HPDE6-E6E7 (cell line): ENCODE results near the gene FAS.
A peak's percentile ranks its signal among the peaks of the same experiment; 100 is the strongest.
"Not testable (repeated sequence)": the region's sequence is repeated elsewhere in the genome, so short reads cannot be mapped to it uniquely, and the experiment has no call there.

Experiments
- DNase-seq: peaks from one replicate; pipeline ENCODE4 v3.0.0; 2011; ENCODE audit warnings: missing footprints; ENCODE audit errors: extremely low spot score

FAS gene

DNA sequence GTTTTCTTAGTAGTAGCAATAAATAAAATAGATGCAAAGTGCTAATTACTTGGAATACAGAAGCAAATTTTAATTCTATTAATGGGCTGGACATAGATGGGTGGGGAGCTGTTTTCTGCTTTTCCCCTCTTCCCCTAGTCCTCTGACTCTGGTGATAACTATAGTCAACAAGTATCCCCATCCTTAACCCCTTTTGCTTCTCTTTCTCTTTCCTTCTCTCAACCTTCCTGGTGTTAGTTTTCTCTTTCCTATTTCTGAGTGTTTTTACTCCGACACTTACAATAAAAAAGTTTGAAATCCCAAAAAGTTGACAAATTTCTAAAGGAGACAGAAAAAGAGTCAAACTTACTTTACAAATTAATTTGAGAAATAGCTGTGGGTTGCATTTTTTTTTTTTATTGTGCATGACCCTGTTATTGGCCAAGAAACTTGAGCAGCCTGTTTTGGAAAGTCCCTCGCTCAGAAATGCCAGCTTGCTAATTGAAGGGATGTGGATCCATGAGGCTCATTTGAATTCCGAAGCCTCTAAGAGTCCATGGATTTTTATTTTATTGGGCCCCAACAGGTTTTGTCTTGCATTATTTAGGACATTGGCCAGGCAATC is 2.4 kb downstream of the FAS start:
- DNase-seq: no peak

DNA sequence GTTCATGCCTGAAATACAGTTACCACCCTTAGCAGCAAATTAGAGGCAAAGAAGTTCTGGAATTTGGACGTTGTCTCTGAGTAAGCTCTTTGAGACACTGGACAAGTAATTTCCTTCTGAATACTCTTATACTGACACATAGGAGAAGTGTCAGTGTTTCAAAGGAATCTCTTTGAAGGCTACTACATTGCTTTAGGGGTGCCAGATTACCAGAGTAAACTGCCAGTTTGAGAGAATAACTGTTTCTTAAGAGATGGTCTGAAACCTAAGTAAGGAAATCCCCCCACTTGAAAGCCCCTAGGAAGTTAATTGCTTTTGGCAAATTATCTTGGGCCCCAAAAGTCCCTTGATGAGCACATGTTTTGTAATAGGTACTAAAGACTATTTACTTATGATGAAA is 3.4 kb downstream of the FAS start:
- no peak for DNase-seq

DNA sequence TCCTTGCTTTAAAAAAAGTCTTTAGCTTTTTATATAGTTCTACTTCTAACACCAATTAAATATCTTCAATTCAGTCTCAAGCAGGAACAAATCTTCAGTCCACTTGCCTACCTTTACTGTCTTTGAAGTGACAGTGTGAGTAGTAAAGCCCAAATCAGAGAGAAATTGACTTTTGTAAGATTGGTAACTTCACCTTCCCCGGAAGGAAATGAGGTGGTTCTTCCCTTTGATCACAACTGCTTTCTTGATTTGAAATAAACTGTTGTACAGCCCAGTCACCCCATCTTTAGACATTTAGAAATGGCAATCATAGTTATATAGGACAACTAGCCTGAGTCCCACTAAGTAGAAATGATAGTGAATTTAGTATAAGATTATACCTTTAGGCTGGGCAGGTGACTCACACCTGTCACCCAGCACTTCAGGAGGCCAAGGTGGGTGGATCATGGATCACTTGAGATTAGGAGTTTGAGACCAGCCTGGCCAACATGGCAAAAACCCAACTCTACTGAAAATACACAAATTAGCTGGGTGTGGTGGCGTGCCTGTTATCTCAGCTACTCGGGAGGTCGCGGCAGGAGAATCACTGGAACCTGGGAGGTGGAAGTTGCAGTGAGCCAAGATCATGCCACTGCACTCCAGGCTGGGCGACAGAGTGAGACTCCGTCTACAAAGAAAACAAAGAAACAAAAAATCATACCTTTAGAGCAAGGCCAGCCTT is 4.7 kb downstream of the FAS start:
- DNase-seq: no peak

DNA sequence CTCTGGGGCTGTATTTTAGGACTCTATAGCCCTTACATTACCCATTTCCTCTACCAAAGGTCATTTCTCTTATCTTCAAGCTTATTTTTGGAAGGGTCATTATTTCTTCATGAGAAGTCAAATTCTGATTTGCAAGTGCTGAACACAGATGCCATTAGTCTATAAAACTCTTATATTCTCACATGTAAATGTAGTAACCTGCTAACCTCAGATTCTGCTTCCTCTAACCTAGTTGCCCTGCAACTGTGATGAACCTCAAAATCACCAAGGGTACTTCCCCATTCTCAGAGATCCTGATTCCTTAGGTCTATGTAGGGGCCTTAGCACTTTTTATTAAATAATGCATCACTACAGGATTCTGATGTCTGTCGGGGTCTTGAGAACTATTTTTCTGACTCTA is 6.3 kb downstream of the FAS start:
- no peak for DNase-seq

DNA sequence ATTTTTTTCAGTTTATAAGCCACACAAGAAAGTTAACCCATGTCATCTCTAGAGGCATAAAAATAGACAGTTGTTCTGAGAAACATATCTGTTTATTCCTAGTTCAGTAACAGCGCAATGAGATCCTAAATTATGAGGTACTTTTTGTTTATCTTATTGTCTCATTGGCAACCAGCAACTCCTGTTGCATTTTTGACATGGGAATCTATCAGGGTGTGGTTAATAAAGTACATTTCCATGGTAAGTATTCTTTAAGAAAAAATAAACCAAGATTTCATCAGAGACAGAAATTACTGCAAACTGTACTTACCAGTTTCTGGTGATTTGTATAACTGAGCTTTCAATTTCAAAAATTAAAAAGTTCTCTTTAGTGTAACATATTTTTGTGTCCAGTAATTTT is 9.0 kb downstream of the FAS start:
- DNase-seq: no peak

DNA sequence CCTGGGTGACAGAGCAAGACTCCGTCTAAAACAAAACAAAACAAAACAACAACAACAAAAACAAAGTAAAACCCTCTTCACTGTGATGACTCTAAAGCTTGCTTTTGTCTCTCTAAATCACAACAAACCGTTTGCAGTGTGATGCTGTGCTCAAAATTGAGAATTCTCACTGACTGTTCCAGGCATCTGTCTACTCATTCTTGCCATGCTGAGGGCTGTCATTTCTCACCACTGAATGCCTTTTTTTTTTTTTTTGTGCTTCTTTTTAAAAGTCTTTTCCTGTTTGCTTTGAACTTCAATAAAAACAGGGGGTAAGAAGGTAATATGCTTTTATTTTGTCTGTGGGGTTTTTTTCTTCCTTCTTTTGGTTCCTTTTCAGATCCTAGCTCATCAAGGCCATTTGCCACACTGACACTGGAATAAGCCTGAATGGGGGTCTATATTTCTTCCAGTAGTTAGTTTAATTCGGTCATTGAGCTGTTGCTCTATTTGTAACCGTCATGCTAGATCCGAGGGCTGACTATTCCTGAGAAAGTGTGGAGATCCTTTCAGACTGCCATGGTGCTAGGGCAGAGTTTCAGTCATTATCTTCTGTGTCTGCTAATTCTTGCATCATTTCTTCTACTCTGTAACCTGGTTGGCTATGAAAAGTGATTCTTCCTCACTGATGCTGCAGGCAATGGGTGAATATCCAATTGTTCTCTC is 10.6 kb downstream of the FAS start:
- DNase-seq: no peak

DNA sequence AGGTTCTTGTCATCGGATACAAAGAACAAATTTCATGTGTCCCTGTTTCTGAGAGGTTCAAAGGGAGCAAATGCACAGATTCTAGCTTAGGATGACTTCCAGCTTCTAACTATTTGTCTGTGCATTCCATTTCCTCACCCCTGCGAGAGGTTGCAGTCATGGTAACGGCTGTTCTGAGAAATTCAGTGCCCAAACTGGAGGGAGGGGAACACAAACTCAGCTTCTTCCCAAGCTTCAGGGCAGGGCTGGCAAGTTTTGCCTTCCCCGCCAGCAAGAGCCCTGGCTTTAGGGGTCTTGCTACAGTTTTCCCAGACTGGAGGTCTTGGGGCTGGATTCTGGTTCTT is 11.1 kb downstream of the FAS start:
- DNase-seq: no peak

DNA sequence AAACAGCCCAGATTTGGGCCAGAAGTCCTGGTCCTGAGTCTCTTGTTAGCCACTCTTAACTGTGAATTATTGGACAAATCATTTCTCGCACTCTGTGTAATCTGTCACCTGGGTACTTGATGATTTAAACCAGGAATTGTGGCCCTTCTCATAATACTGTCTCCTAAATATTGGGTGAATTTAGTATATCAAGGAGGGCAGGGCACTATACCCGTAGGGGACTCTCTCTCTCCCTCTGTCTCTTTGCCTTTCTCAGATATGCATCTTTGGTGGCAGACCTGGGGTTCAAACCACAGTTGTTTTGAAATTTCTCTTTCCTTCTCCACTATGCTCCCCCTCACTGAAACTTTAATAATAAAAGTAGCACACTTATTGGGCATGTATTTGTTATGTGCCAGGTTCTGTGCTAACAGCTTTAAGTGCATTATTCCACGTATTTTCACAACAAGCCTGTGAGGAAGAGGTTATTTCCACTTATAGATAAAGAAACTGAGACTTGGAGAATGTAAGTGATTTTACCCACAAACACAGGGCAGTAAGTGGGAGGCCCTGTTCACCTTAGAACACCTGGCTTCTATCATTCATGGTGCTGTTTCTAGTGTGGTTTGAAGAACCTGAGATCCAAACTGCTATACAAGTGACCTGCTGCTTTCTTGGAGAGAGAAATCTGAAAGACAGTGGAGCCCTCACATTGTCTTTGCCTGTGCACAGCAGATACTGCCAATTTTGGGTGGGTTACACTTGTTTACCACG is 11.8 kb downstream of the FAS start:
- DNase-seq: no peak

DNA sequence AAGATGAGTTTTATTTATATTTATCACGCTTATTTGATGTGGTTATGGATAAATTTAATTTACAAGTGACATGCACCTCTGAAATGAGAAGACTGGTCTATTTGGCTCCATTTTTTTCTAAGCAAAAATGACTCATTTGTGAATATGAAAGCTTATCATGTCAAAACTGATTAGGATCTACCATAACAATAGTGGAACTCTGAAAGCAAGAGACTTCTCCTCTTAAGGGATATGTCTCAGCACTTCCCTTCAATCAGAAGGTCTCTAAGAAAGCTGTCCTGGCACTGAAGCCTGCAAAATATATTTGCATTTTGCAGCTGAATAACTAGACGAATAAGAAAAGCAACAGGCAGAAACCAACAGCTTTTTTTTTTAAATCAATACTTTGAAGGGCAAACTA is 12.7 kb downstream of the FAS start:
- no peak for DNase-seq

DNA sequence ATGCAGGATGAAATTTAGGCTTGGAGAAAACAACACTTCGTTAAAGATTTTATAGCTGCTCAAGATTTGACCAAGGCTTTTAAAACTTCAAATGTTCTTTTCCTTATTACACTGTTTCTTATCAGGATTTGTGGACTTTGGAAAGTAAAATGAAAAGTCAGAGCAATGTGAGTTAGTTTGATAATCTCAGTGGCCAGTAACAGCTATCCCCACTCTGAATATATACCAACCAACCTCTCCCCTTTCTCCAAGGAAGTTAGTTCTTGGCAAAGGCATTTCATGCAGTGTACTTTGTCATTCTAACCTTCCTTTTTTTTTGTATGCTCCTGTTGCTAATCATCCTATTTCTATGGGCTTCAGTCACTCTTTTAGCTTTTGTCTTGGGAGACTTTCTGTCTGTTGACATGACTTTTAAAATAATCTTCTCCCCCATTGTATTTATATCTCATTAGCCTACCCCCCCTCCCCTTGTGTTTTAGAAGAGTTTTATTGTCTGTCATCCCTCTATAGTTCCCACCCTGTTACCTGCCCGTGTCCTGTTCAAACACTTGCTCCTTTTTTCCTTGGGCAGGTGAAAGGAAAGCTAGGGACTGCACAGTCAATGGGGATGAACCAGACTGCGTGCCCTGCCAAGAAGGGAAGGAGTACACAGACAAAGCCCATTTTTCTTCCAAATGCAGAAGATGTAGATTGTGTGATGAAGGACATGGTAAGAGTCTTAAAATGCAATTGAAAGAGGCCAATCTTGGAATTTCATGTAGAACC is 16.7 kb downstream of the FAS start:
- no peak for DNase-seq

DNA sequence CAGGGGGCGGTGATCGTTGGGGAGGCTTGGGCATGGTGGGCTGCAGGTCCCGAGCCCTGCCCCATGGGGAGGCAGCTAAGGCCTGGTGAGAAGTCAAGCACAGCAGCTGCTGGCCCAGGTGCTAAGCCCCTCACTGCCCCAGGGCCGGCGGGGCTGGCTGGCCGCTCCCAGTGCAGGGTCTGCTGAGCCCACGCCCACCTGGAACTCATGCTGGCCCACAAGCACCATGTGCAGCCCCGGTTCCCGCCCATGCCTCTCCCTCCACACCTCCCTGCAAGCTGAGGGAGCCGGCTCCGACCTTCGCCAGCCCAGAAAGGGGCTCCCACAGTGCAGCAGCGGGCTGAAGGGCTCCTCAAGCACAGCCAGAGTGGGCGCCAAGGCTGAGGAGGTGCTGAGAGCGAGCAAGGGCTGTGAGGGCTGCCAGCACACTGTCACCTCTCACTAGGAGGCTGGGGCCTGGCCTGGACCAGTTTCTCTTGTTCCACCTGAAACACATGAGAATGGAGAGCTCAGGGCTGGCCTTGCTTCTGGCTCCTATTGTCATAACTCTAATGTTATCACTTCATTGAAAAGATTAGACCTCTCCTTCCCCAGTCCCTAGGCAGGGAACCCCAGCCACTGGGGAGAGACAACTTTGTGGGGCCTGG is 28.2 kb downstream of the FAS start:
- DNase-seq: not testable (repeated sequence)

DNA sequence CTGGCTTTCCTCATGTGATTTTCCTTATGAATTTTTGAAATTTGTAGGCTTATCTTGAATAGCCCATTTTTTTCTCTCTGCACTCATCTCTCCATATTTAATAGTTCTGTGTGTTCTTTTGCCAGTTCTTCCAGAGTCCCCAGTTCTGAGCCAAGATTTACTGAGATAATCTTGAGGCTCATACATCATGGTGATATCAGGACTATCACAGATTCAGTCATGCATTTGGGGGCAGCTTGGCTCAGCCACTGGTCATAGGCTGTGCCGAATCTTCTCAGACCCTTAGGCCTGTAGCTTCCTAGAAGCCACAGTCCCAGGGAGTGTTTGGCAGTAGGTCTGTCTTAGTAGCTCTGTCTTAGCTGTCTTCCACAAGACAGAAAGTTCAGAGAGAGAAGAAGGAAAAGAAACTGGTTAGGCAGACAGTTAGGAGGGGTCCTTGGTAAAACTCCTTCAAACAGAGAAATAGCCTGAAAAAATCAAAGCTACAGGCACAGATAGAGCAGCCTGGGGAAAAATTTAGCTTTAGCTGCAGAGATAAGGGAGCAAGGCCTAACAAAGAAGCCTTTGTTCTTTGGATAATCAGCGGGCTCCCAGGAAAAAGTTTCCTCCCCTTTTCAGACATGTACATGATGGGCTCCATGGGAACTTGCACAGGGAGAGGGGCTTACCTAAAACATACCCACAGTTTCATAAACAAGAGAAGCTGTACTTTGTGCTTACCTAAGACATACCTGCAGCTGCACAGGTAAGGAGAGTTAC is 29.1 kb downstream of the FAS start:
- DNase-seq: no peak

DNA sequence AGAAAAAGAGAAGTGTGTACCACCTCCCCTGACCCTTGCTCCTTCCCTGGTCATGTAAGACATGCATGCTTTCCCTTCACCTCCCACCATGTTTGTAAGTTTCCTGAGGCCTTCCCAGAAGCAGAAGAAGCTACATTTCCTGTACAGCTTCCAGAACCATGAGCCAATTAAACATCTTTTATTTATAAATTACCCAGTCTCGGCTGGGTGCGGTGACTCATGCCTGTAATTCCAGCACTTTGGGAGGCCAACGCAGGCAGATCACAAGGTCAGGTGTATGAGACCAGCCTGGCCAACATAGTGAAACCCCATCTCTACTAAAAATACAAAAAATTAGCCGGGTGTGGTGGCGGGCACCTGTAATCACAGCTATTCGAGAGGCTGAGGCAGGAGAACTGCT is 30.9 kb downstream of the FAS start:
- DNase-seq: not testable (repeated sequence)

DNA sequence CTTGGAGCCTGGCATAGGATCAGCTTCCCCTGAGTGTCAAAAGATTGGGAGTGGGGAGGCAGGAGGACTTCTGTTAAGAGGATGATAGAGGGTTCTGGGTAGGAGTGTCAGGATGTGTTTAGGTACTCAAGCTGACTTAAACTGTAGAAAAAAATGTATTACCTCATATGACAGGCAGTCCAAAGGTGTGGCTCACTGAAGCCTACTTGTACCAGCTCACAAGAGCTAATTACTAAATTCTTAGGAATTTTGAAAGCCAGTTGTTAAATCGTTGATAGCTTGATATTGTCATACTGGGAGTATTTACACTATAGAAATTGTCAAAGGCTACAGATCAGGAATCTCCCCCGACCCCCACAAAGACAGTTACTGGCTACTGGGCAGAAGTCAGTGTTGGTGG is 32.1 kb downstream of the FAS start:
- DNase-seq: no peak

DNA sequence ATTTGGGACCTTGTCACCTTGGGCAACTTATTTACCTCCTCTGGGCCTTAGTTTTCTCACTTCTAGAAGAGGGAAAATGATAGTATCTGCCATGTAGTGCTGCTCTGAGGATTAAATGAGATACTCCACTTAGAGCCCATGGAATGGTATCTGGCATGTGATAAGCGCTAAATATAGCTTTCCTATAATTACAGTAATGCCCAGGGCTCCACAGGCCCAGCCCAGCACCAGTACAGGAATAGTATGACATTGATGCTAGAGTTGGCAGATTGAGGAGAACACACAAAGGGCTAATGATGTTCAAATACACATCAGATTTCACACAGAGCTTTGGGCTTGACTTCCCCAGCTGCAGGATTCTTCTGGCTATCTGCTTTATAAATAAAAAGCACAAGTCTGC is 34.9 kb downstream of the FAS start:
- no peak for DNase-seq

DNA sequence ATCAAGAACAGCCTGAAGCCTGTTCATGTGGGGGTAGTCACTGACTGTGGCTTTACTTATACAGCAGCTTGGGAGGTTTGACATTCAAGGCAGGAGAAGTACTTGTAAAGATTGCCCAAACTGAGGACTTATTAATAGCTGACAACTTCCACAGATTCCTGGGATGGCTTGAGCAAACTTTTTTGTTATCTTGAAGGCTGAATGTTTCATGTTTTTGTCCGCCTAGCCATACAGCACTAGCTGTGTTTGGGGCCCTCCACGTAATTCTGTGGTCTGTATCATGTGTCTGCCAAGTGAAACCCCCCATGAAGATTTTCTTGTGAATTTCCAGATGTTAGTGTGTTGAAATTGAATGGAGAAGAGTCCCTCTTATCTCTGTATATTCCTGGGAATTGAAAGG is 38.6 kb downstream of the FAS start:
- DNase-seq: no peak

DNA sequence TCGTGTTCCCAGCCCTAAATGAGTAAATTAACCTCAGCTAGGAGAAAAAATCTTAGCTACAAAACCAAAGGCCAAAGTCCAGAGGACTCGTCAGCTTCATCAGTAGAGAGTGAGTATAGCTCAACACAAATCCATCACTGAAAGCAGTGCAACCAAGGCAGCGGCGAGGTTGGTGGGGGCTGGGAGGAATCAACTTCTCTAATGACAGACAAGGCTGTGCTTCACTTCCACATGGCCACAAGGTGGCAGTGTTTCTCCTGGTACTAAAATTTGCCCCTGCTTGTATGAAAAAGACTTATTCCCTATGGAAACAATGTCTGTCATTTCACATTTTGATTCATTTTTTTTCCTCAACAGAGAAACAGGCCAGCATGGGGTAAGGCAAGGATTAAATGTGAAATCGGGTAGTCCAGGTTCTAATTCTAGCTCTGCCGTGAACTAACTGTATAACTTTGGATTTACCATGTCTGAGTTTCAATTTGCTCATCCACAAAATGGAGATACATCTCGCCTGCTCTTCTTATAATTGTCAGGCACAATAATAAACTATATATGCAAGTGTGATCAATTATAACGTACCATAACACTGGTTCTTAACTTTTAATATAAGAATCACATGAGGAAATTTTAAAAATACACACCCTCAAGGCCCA is 39.3 kb downstream of the FAS start:
- DNase-seq: peak; percentile 23

DNA sequence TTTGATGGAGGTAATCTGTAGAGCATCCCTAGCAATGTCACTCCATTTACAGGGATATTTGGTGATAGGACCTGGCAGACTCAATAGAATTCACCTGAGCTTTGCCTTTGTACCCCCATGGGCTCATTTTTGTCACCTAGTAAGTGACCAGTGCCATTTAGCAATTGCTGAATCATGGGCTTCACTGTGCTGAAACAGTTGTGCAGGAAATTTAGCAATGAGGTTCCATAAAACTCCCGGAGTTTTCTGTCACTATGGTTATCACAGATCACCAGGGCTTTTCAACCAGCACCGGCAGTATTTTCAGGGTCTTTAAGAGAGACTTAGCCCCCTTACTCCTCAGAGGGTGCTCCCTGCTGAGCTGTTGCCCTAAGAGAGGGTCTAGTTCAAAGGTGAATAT is 40.2 kb downstream of the FAS start:
- no peak for DNase-seq

DNA sequence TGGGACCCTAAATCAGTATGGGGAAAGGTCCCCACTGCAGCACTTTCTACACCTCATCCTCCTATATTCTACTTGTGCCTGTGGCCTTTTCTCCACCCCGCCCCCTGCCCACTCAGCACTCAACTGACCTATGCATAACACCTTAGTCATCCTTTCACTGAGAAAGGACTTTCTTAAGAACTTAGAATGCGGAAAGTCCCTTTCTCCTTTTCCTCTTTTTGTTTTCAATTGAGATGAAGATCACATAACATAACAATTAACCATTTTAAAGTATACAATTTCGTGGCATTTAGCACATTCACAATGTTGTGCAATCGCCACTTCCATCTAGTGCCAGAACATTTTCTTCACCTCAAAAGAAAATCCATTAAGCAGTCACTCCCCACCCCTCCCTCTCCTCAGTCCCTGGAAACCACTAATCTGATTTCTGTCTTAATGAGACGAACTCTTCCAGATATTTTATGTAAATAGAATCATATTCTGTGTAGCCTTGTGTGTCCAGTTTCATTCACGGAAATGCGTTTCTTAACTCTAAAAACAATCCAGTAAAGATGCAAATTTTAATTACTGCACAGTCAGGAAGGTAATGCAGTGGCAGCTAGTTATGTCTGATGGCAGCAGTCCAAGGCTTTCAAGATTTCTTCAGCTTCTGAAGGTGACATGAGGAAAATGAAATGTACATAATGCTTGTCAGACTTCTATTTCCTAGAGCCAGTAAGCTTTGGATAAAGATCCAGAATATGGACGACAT is 41.7 kb downstream of the FAS start:
- DNase-seq: peak; percentile 58
